Activated CD8-positive, alpha-beta memory T cell treated with anti-CD3 and anti-CD28 coated beads, Interleukin-2, amount 50 U/mL, for 24 hours (primary cell): ENCODE results near the gene USP24.
"Not testable (repeated sequence)": the region's sequence is repeated elsewhere in the genome, so short reads cannot be mapped to it uniquely, and the experiment has no call there.

ENCODE experiments used
- DNase-seq: peaks from one replicate; pipeline ENCODE4 v3.0.0-alpha.2; 2020; ENCODE audit errors: extremely low read depth

The USP24 gene

DNA sequence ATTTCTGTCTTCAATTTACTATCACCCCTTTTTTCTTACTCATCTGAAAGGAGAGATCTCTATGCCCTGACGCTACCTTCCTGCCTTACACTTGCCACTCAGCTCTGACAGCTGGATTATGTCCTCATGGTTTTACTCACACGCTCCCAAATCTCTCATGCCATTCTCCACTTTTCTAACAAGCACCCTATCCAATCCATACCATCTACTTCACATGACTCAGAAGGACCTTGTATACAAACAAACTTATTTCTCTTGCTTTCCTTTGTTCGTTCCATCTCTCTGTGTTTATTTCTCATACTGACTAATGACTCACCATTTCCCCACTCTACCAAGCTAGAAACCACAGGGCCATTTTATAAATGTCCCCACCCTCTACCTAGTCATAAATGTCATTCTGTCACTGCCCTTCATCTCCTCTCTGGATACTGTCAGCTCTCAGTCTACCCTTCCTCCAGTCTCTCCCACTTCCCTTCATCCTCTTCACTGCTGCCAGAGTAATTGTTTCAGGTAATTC, 87.3 kb downstream of the USP24 start:
- DNase-seq: no peak

DNA sequence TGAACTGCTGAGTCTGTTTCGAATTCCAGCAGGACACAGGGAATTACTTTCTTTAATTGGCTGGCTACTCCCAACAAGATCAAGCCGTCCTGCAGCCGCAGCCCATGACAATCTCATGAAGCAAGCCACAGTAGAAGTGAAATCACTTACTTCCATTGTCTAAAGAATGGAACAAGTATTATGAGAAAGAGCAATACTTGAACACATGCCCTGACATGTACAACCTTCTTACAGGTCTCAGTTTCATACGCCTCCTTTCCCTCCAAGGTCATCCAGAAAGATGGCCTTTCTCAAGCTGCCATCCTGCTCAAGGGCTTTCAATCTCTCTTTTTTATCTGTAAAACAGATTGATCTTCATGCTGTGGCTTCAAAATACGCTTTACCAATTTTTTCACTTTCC, 90.7 kb downstream of the USP24 start:
- no peak for DNase-seq

DNA sequence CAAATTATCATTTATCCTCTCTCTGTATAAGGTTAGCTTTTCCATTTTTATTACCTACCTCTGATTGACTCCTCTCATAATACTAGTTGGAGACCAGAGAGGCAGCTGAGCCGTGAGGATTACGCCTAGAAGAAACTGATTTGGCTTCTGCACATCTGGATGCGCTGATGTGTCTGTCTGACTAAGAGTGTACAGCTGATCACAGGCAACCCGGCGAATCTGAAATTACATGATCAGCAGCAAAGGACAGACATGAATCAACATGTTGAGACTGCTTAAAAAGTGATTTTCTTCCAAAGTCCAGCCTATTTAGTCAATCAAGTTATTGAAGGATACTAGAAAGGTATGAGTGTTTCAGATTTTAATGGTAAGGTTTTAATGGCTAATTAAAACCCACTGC, 94.6 kb downstream of the USP24 start:
- no peak for DNase-seq

DNA sequence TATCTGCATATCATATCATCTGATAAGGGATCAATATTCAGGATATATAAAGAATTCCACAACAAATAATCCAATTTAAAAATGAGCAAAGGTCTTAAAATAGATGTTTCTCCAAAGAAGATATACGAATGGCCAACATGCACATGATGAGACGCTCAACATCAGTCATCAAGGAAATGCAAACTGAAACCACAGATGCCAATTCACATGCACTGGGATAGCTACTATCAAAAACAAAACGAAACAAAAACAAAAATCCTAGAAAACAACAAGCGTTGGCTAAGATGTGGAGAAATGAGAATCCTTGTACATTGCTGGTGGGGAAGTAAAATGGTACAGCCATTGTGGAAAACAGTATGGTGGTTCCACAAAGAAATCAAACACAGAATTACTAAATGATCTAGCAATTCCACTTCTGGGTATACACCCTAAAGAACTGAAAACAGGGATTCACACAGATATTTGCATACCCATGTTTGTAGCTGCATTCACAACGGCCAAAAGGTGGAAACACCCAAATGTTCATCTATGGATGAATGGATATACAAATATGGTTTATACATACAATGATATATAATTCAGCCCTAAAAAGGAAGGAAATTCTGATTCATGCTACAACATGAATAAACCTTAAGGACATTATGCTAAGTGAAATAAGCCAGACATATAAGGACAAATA, 96.4 kb downstream of the USP24 start:
- no peak for DNase-seq

DNA sequence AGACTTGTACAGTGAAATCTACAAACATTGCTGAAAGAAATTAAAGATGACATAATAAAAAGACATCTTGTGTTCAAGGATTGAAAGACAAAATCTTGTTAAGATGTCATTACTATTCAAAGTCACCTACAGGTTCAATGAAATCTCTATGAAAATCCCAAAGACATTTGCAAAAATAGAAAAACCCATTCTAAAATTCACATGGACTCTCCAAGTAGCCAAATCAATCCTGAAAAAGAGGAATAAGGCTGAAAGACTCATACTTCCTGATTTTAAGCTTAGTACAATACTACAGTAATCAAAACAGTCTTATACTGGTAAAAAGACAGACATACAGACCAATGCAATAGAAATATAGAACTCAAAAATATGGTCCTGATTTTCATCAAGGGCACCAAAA, 97.2 kb downstream of the USP24 start:
- DNase-seq: no peak

DNA sequence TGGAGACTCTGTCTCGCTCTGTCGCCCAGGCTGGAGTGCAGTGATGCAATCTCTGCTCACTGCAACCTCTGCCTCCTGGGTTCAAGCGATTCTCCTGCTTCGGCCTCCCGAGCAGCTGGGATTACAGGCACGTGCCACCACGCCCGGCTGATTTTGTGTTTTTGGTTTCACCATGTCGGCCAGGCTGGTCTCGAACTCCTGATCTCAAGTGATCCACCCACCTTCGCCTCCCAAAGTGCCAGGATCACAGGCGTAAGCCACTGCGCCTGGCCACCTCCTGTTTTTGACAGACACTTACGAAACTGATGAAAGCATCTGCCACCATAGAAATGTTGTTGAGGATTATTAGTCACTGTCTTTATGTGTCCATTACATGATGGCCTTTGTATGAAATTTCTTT, 106.2 kb downstream of the USP24 start:
- not testable (repeated sequence) for DNase-seq

DNA sequence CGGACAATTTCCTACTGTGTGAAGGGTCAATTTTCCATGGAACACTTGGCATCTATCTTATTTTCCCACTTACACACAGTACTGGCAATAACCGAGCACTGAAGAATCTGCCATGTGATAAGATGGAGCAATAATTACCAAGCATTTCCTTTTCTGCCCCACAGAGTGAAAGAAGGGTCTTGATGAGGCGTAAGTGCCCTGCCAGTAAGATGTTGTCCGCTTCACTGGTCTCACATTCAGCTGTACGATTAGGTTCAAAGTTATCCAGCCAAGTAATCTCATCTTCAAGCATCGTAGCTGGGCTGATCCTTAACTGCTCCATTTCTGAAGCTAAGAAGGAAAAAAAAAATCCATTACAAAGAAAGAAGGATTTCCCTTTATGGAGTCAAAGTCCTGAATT, 108.1 kb downstream of the USP24 start:
- DNase-seq: no peak

DNA sequence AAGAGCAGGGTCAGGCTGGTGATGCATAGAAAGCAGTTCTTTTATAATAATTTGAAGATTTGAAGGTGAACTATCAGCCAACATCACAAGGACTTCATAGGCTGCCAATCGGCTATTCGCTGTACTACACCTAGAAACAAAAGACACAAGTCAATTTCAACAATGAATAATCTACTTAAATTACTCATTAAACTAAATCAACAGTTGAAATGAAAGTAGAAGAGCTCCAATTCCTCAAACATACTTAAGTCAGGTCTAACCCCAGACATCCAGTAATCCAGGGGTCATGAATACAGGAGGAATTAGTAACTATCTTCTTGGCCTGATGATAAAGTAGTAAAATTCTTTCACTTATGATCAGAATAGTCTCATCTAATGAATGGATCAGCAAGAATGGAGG, 111.3 kb downstream of the USP24 start:
- no peak for DNase-seq

DNA sequence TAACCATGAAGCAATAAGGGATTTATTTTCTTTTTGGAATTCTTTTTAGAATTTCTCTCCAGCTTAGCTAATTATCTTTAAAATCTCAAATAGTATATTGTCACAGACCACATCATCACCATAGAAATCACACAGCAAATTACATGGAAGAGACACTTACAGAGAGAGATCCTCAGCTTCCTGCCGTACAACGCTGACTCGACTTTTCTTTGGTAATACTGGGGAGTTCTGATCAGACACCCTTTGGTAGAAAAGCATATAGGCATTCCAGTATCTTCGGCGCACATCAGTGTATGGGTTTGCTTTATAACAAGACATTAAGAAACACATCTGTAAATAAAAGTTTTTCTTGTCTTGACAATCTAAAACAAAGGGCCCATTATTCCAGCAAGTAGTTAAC, 120.1 kb downstream of the USP24 start:
- no peak for DNase-seq

DNA sequence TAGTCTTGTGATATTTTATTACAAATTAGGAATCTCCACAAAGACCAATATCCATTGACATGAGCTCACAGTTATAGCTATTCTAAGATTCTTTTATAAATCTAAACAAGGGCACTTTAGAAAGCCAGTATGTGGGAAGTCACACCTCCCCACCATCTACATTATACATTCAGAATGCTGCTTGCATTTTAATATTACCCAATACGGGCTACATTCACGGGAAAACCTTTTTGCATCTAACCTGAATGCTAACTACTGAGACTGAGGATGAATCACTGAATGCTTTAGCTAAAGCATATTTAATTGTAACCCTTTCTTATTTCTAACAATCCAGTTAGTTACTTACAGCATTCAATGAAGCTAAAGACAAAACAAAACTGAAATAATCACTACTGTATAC, 122.7 kb downstream of the USP24 start:
- DNase-seq: no peak

DNA sequence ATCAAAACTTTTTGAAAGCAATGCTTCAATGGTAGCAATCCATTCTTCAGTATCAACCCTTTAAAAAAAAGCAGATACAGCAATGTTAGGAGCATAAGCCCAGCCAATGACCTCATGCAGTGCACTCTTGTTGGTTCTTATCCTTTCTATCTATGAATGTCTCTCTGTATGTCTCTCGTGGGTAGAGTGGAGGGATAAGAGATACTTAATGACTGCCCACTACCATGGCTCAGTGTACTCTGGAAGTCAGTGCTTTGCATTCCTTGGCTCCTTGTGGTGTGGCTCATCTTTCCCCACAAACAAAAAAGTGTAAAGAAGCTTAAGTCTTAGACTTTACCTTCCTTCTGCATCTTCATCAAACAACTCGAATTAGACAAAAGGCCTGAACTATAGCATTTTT, 125.5 kb downstream of the USP24 start:
- no peak for DNase-seq

DNA sequence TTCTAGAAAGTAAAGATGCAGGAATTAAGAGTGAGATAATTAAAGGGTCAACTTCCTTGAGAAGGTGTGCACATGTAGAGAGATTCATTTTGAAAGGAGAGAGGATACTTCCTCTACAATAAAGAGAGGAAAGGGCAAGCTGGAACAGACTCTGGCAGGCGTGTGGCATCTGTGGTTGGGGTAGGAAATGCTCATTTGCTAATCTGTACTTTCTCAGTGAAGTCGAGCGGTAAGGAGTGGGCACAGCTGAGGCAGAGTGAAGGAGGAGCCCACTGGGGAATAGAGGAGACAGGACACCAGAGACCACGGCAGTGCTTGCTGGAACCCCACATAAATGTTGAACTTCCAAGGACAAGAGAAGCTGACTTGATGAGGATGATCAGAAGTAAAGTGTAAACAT, 126.8 kb downstream of the USP24 start:
- DNase-seq: no peak

DNA sequence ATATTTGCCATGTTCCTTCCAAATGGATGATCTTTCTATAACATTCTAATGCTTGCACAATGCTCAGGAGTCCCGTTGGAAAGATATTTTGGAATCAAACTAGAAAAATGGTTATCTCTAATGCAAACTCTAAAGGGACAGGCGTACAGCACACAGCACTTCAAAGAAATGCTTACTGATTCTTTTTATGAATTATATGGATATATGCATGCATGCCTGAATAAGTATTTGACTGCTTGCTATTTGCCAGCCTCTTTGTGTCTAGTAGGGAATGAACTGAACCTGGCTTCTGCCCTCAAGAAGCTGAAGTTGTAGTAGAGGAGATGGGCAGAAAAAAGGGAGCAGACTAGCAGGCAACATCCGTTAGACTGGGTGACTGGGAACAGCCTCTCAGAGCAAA, 127.7 kb downstream of the USP24 start:
- DNase-seq: no peak

DNA sequence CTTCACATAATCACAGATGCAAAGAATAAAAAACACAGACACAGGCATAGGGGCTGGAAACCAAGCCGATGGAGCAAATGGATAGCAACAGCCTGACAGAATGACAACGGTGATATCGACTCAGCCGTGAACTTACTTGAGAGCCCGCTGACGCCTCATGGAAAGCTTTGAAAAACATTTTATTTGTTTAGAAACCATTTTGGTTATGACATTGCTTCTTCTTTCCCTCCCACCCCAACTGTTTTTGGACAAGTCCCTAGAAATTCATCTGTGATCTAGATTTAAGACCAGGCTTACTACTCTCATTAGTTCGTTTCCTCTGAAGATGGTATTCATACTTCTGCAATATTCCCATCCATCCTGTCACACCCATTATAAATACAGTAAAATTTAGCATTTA, 130.9 kb downstream of the USP24 start:
- no peak for DNase-seq

DNA sequence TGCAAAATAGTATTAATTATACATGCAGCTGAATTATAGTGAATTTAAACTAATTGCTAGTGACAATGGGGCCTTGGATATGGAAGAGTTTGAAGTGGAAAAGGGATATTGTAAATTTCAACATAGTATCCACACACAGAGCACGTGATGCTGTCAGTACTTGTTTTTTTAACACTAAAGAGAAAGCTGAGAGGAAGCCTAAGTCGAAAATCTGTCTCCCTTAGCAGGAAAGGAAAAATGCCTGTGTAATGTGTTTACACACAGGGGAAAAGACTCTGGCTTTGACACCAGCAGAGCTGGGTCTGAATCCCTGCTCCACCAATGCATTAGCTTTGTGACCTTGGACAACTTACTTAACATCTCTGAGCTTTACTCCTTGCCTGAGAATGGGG, 133.3 kb downstream of the USP24 start:
- DNase-seq: no peak

DNA sequence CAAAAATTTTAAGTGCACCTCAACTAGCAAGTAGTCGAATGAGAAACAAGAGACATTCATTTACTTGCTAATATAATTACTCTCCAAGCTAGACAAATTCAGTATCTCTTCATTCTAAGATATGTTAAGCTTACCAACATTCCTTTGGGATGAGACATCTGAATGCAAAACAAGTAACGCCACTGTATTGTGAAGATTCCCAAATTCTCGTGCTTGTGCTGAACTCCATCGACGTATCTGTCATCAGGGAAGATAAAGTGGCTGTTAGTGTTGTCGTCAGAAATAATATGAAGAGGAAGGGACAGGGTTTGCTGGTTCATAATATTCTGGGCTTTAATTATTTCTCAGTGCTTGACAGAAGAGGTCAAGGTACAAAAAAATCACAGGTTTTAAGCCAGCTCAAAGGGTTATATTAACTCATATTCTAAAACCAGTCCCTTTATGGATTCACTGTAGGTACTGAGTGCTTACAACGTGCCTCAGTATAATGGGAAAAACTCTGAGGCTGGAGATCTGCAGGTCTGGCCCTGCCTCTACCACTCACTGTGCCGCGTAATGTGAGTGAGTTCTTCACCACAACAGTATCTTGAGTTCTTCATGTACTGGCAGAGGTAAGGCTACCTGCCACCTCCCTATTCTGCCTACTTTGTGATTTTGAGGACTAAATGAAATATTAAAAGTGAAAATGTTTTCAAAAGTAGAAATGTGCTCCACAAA, 133.8 kb downstream of the USP24 start:
- no peak for DNase-seq

DNA sequence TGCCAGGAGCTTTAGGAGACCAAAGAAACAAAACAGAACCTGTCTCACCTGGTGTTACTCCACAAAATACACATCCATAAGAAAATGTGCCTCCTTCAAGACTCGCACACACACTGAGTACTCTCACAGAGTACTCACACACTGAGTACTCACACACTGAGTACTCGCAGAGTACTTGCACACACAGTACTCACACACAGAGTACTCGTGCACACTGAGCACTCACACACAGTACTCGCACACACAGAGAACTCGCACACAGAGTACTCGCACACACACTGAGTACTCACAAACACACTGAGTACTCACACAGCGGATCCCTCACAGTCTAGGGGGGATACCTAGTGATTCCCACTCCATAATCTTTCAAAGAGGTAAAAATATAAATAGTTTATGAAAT, 135.5 kb downstream of the USP24 start:
- no peak for DNase-seq

DNA sequence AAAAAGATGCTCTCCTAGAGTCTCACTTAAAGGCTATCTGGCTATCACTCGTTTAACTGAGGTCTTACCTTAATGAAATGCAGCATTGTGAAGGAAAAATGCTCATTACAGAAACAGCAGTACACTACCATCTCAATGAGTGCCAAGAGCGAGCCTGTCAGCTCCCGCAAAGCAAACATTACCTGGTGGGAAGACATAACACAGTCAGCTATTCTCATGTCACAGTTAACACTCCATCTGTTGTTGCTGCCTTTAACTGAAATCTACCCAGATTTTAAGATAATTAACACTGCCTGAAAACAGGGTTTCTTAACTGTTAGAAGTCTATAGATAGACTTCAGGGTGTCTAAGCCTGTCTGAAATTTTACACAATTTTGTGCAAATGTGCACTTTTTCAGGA, 136.7 kb downstream of the USP24 start:
- no peak for DNase-seq

DNA sequence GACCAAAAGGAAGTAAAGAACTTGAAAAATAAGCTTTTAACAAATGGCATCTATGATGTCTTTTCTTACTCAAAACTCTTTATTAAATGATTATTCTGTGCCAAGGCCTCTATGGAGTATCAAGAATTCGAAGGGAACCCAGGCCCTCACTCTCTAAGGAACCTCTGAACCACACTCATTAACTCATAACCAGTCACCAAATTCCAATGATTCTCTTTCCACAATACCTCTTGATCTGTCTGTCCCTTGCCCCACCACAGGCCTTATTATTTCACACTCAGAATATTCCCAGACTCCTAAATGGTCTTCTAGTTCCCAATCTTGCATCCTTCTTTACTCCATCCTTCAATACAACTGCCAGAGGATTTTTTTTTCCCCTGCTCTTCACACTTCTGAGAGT, 138.8 kb downstream of the USP24 start:
- DNase-seq: no peak

DNA sequence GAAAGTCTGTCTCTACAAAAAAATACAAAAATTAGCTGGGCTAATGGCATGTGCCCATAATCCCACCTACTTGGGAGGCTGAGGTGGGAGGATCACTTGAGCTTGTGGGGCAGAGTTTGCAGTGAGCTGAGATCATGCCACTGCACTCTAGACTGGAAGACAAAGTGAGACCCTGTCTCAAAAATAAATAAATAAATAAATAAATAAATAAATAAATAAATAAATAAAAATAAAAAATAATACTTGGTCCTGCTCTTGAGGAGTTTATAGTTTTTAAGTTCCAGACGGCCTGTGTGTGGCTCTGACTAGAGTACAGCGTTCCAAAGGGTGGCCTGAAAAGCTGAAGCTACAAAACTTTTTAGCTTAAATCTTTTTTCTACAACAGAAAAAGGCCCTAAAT, 140.7 kb downstream of the USP24 start:
- DNase-seq: no peak

DNA sequence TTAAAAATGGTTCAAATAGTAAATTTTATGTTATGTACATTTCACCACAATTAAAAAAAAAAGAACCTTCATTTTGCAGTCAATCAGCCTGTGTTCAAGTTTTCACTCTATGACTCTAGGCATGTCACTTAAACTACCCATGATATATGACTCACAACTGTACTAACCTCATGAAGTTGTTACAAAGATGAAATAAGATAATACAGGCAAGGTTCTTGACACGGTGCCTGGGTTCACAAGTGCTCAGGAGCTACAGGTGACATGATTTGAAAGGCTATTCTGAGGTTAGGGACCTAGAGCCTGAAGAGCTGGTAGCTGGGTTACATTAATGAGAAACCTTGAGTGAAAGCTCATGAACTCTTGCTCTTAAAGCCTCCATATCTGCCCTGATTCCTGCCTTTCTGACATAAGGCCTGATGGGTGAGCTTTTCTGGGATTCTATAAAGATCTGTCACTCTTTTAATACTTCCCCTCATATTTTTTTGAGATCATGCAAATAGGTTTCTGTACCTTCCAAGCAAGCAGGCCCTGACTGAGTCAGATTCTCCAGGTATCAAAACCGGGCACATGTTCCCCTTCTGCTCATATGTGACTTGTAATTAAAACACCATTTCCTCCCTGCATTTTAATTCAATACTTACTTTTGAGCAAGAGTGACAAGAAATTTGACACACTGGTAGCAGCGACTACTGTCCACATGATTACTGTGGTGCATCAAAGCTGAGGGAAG, 141.8 kb downstream of the USP24 start:
- DNase-seq: no peak

DNA sequence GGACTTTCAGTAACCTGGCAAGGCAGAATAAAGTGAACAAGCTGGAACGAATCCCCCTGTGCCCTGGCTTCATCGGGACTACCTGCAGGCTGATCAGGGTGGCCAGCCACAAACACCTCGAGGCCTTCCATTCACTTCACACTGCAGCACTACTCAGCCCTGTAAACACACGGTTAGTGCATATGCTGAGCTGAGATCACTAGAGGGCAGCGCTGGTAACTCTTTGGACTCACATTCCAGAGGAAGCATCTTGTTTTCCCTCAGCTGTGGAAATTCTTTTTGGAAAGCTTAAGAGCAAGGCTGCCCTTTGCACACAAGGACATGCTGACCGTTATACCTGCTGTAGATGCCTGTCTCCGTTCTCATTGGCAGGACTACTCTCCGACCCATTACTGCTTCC, 143.7 kb downstream of the USP24 start:
- DNase-seq: no peak
